Measurements from ENCODE around the gene NCAM1.

Gene NCAM1

GRCh38 chr11:113286509-113287497 lies 325.6 kb downstream of the NCAM1 start:
- DNase-seq (ENCODE audit: low read depth), result no peak
- TF ChIP-seq CTCF (IDR thresholded peaks at IDR 0.05; ENCODE audit: control insufficient read depth, extremely low read depth, insufficient read depth), result no peak
- no peak overlapping the region for H3K4me3 ChIP-seq (ENCODE audit: low read depth, low read length)

DNA sequence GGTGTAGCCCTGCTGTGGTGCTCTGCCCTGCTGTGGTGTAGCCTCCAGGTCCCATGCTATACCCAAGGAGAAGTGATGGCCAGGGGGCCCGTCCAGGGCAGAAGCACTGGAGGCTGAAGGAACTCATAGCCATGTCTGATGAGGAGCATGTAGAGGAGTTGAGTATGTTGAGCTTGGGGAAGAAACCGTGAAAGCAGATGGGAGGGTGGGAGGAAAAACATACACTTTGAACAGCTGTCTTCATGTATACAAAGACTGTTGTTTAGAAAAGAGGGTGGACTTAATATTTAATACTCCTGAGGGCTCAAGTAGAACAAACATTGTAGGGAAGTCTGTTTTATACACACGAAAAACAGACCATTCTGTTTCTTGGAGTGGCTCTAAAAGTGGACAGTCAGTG lies 326.6 kb downstream of the NCAM1 start:
- TF ChIP-seq CTCF (IDR thresholded peaks at IDR 0.05; ENCODE audit: control insufficient read depth, extremely low read depth, insufficient read depth), result no peak
- no peak for DNase-seq (ENCODE audit: low read depth)
- H3K4me3 ChIP-seq (ENCODE audit: low read depth, low read length), result no peak overlapping the region

GRCh38 chr11:113288286-113288863 lies 327.2 kb downstream of the NCAM1 start:
- DNase-seq (ENCODE audit: low read depth), result no peak
- no peak for TF ChIP-seq CTCF (IDR thresholded peaks at IDR 0.05; ENCODE audit: control insufficient read depth, extremely low read depth, insufficient read depth)
- no peak overlapping the region for H3K4me3 ChIP-seq (ENCODE audit: low read depth, low read length)

DNA sequence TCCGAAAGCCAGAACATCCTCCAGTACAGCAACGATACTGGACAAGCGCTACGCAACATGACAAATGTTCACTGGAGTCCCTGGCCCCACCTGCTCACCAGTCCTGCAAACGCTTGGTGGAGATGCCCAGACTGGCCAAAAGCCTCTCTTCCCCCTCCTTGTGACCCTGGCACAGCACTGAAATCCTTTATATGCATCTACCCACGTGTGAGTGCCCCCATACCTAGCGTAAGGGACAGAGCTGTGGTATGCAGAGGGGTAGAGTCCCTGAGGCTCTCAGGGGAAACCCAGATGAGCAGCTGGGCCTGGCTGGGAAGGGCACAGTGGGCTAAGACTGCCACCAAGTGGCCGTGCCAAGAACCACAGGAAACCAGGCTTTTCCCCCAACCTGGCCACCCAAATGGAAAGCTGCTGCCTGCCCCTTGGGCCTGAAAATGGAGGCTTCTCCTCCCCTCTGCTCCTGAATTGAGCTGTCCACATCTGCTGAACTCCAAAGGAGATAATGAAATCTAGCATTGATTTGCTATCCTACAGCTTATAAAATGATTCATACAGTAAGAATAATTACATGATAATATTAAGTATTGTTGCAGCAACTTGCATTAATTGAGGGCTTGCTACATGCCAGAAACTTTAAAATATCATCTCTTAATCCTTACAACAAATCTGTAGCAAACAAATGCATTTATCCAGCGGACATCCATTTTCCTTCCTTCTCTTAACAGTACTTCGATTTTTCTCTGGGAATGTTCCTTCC lies 328.4 kb downstream of the NCAM1 start:
- H3K4me3 ChIP-seq (ENCODE audit: low read depth, low read length), result no peak overlapping the region
- DNase-seq (ENCODE audit: low read depth), result no peak
- peak; percentile 87 for TF ChIP-seq CTCF (IDR thresholded peaks at IDR 0.05; ENCODE audit: control insufficient read depth, extremely low read depth, insufficient read depth)

- TF ChIP-seq CTCF (IDR thresholded peaks at IDR 0.05; ENCODE audit: control insufficient read depth, extremely low read depth, insufficient read depth), result no peak
- H3K4me3 ChIP-seq (ENCODE audit: low read depth, low read length), result no peak overlapping the region
- no peak for DNase-seq (ENCODE audit: low read depth)
These were observed 332.7 kb downstream of the NCAM1 start for GRCh38 chr11:113293936-113294335.

- no peak for TF ChIP-seq CTCF (IDR thresholded peaks at IDR 0.05; ENCODE audit: control insufficient read depth, extremely low read depth, insufficient read depth)
- DNase-seq (ENCODE audit: low read depth), result no peak
- no peak overlapping the region for H3K4me3 ChIP-seq (ENCODE audit: low read depth, low read length)
These were observed 334.8 kb downstream of the NCAM1 start for GRCh38 chr11:113295993-113296392.
